NOMO-1 treated with DMSO at 0.1 percent for 48 hours (cell line): ENCODE measurements around the gene SARS2.
"Not testable (repeated sequence)": the region's sequence is repeated elsewhere in the genome, so short reads cannot be mapped to it uniquely, and the experiment has no call there.

Experiments used
- DNase-seq: peaks from one replicate; lab custom pipeline; 2025; ENCODE audit not compliant: unreplicated experiment; lab: John Stamatoyannopoulos, UW

The SARS2 gene

GRCh38 chr19:38929929-38930775, at the start of gene SARS2:
TSS of gene SARS2 (minus strand) at chr19:38930763. CDS start at chr19:38930736, 27 bp downstream.
- DNase-seq, result peak; percentile 94

- no peak for DNase-seq
Measured at GRCh38 chr19:38979812-38980211, 49.2 kb upstream of the SARS2 start.

GRCh38 chr19:38978326-38978689, 47.7 kb upstream of the SARS2 start:
- no peak for DNase-seq

- DNase-seq, result no peak
Measured at GRCh38 chr19:38977445-38978325, 47.1 kb upstream of the SARS2 start.

GRCh38 chr19:38975861-38976271, 45.3 kb upstream of the SARS2 start:
- no peak for DNase-seq

GRCh38 chr19:38975214-38975860, 44.8 kb upstream of the SARS2 start, which contains the start of gene FBXO17:
TSS of gene FBXO17 (minus strand) at chr19:38975742. CDS start at chr19:38950319, 25,423 bp downstream.
- DNase-seq, result no peak

GRCh38 chr19:38974624-38975213, 44.2 kb upstream of the SARS2 start:
- no peak for DNase-seq

- no peak for DNase-seq
Measured at GRCh38 chr19:38971672-38972071, 41.1 kb upstream of the SARS2 start.

- DNase-seq, result no peak
Measured at GRCh38 chr19:38970664-38971532, 40.3 kb upstream of the SARS2 start.

GRCh38 chr19:38966149-38966548, 35.6 kb upstream of the SARS2 start:
- DNase-seq, result not testable (repeated sequence)

GRCh38 chr19:38964738-38965137, 34.2 kb upstream of the SARS2 start:
- DNase-seq, result no peak

GRCh38 chr19:38959618-38960017, 29.1 kb upstream of the SARS2 start:
- no peak for DNase-seq

- no peak for DNase-seq
Measured at GRCh38 chr19:38958301-38958700, 27.7 kb upstream of the SARS2 start.

GRCh38 chr19:38956264-38956663, 25.7 kb upstream of the SARS2 start:
- no peak for DNase-seq

GRCh38 chr19:38953677-38954076, 23.1 kb upstream of the SARS2 start:
- DNase-seq, result no peak

GRCh38 chr19:38952395-38953165, 22.0 kb upstream of the SARS2 start:
- peak; percentile 67 for DNase-seq

GRCh38 chr19:38951187-38951586, 20.6 kb upstream of the SARS2 start:
- DNase-seq, result no peak

- peak; percentile 52 for DNase-seq
Measured at GRCh38 chr19:38949580-38950367, 19.2 kb upstream of the SARS2 start.
